ENCODE measurements around the gene EHMT1.

EHMT1 gene

DNA sequence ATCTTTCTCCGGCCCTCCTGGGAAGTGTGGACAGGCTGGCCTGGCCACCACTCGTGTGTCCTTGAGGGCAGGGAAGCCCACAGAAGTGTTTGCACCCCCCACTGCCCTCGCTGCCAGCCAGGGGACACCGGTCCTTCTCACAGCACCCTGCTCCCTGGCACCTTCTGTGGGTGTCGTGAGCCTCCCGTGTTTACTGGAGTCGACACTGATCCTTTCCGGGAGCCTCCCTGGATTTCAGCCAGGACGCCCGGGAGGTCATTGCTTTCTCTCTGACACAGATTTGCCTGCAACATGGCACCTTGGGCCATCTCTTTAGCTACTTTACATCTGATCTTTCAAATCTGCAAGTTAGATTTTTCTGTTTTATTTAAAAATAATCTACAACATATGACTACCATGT lies 138.3 kb downstream of the EHMT1 start:
- CTCF ChIA-PET = no interaction called here
- no peak for DNase-seq (ENCODE audit: extremely low spot score)
- POLR2A ChIA-PET = no interaction called here
- TF ChIP-seq FOXK2 (IDR thresholded peaks at IDR 0.05) (no peak), ARNT (IDR thresholded peaks at IDR 0.05) (no peak), HDGF (IDR thresholded peaks at IDR 0.05; ENCODE audit: borderline replicate concordance) (no peak), L3MBTL2 (conservative IDR thresholded peaks at IDR 0.05) (no peak), SUZ12 (IDR thresholded peaks at IDR 0.05) (no peak), FOXA1 (IDR thresholded peaks at IDR 0.05) (no peak), BHLHE40 (IDR thresholded peaks at IDR 0.05; ENCODE audit: borderline replicate concordance) (no peak), FOXM1 (IDR thresholded peaks at IDR 0.05; ENCODE audit: borderline replicate concordance) (no peak), TARDBP (IDR thresholded peaks at IDR 0.05) (no peak), NFRKB (IDR thresholded peaks at IDR 0.05) (no peak), ELF4 (IDR thresholded peaks at IDR 0.05) (no peak), CTBP1 (IDR thresholded peaks at IDR 0.05; ENCODE audit: borderline replicate concordance) (no peak)

DNA sequence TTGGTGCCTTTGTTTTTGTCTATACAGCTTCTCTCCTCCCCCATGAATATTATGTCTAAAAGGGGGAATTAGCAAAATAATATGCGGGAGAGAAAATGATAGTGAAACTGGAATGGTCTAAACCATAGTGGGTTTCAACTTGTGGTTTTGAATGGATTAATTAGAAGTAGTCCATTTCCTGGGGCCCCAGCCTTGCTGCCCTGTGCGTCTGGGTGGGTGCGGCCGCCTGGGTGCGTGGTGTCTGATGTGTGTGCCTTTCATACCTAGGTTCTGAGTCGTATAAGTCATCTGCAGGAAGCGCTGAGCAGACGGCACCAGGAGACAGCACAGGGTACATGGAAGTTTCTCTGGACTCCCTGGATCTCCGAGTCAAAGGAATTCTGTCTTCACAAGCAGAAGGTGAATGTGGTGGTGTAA lies 138.8 kb downstream of the EHMT1 start:
- ChIA-PET POLR2A (no interaction called here), CTCF (no interaction called here)
- DNase-seq (ENCODE audit: extremely low spot score) = no peak
- TF ChIP-seq HDGF (IDR thresholded peaks at IDR 0.05; ENCODE audit: borderline replicate concordance) = no peak
- TF ChIP-seq FOXK2 (IDR thresholded peaks at IDR 0.05) = no peak
- no peak for TF ChIP-seq ELF4 (IDR thresholded peaks at IDR 0.05)
- TF ChIP-seq FOXA1 (IDR thresholded peaks at IDR 0.05) = no peak
- TF ChIP-seq FOXM1 (IDR thresholded peaks at IDR 0.05; ENCODE audit: borderline replicate concordance) = no peak
- no peak for TF ChIP-seq ZNF384 (IDR thresholded peaks at IDR 0.05)
- no peak for TF ChIP-seq L3MBTL2 (conservative IDR thresholded peaks at IDR 0.05)
- TF ChIP-seq ARNT (IDR thresholded peaks at IDR 0.05) = no peak
- no peak for TF ChIP-seq SP1 (IDR thresholded peaks at IDR 0.05)
- TF ChIP-seq CTBP1 (IDR thresholded peaks at IDR 0.05; ENCODE audit: borderline replicate concordance) = no peak
- TF ChIP-seq, protein P1, sequence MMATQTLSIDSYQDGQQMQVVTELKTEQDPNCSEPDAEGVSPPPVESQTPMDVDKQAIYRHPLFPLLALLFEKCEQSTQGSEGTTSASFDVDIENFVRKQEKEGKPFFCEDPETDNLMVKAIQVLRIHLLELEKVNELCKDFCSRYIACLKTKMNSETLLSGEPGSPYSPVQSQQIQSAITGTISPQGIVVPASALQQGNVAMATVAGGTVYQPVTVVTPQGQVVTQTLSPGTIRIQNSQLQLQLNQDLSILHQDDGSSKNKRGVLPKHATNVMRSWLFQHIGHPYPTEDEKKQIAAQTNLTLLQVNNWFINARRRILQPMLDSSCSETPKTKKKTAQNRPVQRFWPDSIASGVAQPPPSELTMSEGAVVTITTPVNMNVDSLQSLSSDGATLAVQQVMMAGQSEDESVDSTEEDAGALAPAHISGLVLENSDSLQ (IDR thresholded peaks at IDR 0.05) = no peak
- no peak for TF ChIP-seq NFRKB (IDR thresholded peaks at IDR 0.05)
- no peak for TF ChIP-seq BHLHE40 (IDR thresholded peaks at IDR 0.05; ENCODE audit: borderline replicate concordance)
- TF ChIP-seq TARDBP (IDR thresholded peaks at IDR 0.05) = no peak
- no peak for TF ChIP-seq SUZ12 (IDR thresholded peaks at IDR 0.05)
- TF ChIP-seq LEF1 (IDR thresholded peaks at IDR 0.05; ENCODE audit: borderline replicate concordance) = no peak

DNA sequence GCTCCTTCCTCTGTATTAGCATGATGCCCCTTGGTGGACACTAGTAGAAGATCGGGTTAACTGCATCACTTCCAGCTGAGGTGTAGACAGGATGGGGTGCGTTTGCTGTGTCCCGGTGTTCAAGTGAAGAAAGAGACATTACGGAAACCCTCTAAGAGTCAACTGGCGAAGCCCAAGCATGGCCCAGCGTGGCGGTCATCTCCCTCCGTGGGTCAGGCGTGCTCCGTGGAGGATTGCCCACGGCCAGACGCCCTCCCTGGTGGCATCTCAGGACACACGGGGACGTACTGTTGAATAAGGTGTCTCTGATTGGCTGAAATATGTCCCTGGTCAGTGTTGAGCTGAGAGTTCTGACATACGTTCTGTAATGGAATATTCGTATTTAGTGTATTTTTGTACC lies 139.3 kb downstream of the EHMT1 start:
- DNase-seq (ENCODE audit: extremely low spot score) = no peak
- TF ChIP-seq TARDBP (IDR thresholded peaks at IDR 0.05) (no peak), FOXM1 (IDR thresholded peaks at IDR 0.05; ENCODE audit: borderline replicate concordance) (no peak), CTBP1 (IDR thresholded peaks at IDR 0.05; ENCODE audit: borderline replicate concordance) (no peak), NFRKB (IDR thresholded peaks at IDR 0.05) (no peak)
- POLR2A ChIA-PET = no interaction called here
- CTCF ChIA-PET = no interaction called here

DNA sequence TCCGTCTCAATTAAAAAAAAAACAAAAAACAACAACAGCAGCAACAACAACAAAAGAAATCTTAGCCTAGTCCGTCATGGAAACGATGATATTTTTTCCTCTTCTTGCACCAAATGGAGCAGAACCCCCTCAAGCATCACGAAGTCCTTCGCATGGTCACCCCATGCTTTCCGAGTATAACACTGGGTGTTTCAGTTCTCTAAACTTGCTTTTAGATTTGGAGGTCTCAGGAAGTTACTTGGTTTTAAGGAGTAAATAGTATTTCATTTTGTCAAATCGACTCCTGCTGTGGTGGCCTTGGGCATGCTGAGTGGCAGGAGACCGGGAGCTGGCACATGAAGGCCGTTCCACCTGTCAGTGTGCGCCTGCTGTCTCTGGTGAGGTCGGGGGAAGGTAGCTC lies 140.3 kb downstream of the EHMT1 start:
- ChIA-PET CTCF (no interaction called here), POLR2A (no interaction called here)
- no peak for DNase-seq (ENCODE audit: extremely low spot score)
- TF ChIP-seq CTBP1 (IDR thresholded peaks at IDR 0.05; ENCODE audit: borderline replicate concordance) = no peak
- no peak for TF ChIP-seq SP1 (IDR thresholded peaks at IDR 0.05)
- TF ChIP-seq FOXM1 (IDR thresholded peaks at IDR 0.05; ENCODE audit: borderline replicate concordance) = no peak
- no peak for TF ChIP-seq NFRKB (IDR thresholded peaks at IDR 0.05)
- no peak for TF ChIP-seq L3MBTL2 (conservative IDR thresholded peaks at IDR 0.05)
- TF ChIP-seq TARDBP (IDR thresholded peaks at IDR 0.05) = no peak
- no peak for TF ChIP-seq ELF4 (IDR thresholded peaks at IDR 0.05)
- no peak for TF ChIP-seq LEF1 (IDR thresholded peaks at IDR 0.05; ENCODE audit: borderline replicate concordance)
- no peak for TF ChIP-seq BHLHE40 (IDR thresholded peaks at IDR 0.05; ENCODE audit: borderline replicate concordance)
- TF ChIP-seq FOXK2 (IDR thresholded peaks at IDR 0.05) = no peak
- no peak for TF ChIP-seq SUZ12 (IDR thresholded peaks at IDR 0.05)
- TF ChIP-seq FOXA1 (IDR thresholded peaks at IDR 0.05) = no peak
- TF ChIP-seq HDGF (IDR thresholded peaks at IDR 0.05; ENCODE audit: borderline replicate concordance) = no peak
- TF ChIP-seq ARNT (IDR thresholded peaks at IDR 0.05) = no peak
- TF ChIP-seq, protein P1 (IDR thresholded peaks at IDR 0.05) = no peak
- TF ChIP-seq ZNF384 (IDR thresholded peaks at IDR 0.05) = no peak

DNA sequence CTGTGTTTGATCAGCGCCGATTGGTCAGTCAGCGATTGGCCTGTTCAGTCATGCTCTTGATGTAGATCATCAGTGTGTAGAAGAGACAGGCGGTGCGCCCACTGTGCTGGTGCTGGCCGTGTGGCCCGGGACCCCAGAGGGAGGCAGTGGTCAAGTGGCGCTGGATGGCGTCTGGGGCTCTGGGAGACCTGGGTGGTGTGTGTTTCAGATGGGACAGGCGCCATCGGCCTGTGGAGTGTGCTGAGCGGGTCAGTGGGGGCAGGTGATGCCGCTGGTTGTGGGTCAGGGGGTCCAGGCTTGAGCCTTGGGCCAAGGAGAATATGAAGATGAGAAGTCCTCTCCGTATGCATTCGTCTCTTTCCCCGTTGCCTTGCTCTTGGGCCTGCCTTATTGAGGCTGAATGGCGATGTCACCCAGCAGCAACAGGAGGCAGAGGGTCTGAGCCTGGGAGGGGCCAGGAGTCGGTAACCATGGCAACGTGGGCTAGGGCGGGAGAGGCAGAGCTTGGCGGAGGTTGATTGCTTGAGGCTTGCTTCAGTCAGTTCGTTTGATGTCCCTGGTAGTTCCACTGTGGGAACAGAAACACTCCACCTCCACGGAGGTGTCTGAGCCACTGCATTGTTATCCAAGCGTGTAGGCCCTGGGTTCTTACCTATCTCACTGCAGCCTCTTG lies 141.0 kb downstream of the EHMT1 start:
- DNase-seq (ENCODE audit: extremely low spot score) = no peak
- TF ChIP-seq, protein P1 (IDR thresholded peaks at IDR 0.05) = no peak
- TF ChIP-seq NFRKB (IDR thresholded peaks at IDR 0.05) = no peak
- TF ChIP-seq SUZ12 (IDR thresholded peaks at IDR 0.05) = no peak
- no peak for TF ChIP-seq HDGF (IDR thresholded peaks at IDR 0.05; ENCODE audit: borderline replicate concordance)
- no peak for TF ChIP-seq ELF4 (IDR thresholded peaks at IDR 0.05)
- no peak for TF ChIP-seq TARDBP (IDR thresholded peaks at IDR 0.05)
- no peak for TF ChIP-seq L3MBTL2 (conservative IDR thresholded peaks at IDR 0.05)
- TF ChIP-seq ZNF384 (IDR thresholded peaks at IDR 0.05) = no peak
- no peak for TF ChIP-seq LEF1 (IDR thresholded peaks at IDR 0.05; ENCODE audit: borderline replicate concordance)
- no peak for TF ChIP-seq SP1 (IDR thresholded peaks at IDR 0.05)
- no peak for TF ChIP-seq BHLHE40 (IDR thresholded peaks at IDR 0.05; ENCODE audit: borderline replicate concordance)
- no peak for TF ChIP-seq CTBP1 (IDR thresholded peaks at IDR 0.05; ENCODE audit: borderline replicate concordance)
- TF ChIP-seq FOXK2 (IDR thresholded peaks at IDR 0.05) = no peak
- TF ChIP-seq FOXA1 (IDR thresholded peaks at IDR 0.05) = no peak
- TF ChIP-seq FOXM1 (IDR thresholded peaks at IDR 0.05; ENCODE audit: borderline replicate concordance) = no peak
- TF ChIP-seq ARNT (IDR thresholded peaks at IDR 0.05) = no peak
- ChIA-PET CTCF (no interaction called here), POLR2A (no interaction called here)

DNA sequence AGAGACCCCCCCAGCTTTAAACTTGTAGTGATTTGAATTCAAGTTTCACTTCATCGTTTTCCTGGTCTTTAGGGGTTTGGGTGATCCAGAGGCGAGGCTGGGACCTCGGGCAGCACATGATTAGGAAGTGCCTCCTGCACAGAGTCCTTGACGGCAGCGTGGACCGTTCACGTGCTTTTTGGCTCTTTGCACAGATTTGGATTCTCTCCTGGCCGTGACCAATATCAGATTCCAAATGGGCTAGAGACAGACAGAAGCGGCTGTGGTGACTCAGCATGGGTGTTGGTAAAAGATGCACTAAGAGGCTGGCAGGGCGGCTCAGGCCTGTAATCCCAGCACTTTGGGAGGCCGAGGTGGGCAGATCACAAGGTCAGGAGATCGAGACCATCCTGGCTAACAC lies 141.6 kb downstream of the EHMT1 start:
- DNase-seq (ENCODE audit: extremely low spot score) = no peak
- ChIA-PET POLR2A (no interaction called here), CTCF (interaction anchor here (0.6 kb wide), 1 partner anchor 60 kb away, joined by 5 read pairs; no protein-coding TSS in a partner anchor)
- TF ChIP-seq CTBP1 (IDR thresholded peaks at IDR 0.05; ENCODE audit: borderline replicate concordance) (no peak), ZNF384 (IDR thresholded peaks at IDR 0.05) (no peak), NFRKB (IDR thresholded peaks at IDR 0.05) (no peak), FOXM1 (IDR thresholded peaks at IDR 0.05; ENCODE audit: borderline replicate concordance) (no peak), HDGF (IDR thresholded peaks at IDR 0.05; ENCODE audit: borderline replicate concordance) (no peak), BHLHE40 (IDR thresholded peaks at IDR 0.05; ENCODE audit: borderline replicate concordance) (no peak), TARDBP (IDR thresholded peaks at IDR 0.05) (no peak), FOXK2 (IDR thresholded peaks at IDR 0.05) (no peak), SP1 (IDR thresholded peaks at IDR 0.05) (no peak), FOXA1 (IDR thresholded peaks at IDR 0.05) (no peak)
- TF ChIP-seq, protein P1 (IDR thresholded peaks at IDR 0.05) = no peak

Measured in HEK293T (cell line).